Vagina (tissue), 2 donors: Measurements from ENCODE around the gene CCDC169.

Experiments used
- POLR2A ChIP-seq, 2 donors: fragments of 450-650 bp; IDR thresholded peaks; one replicate each; pipeline ENCODE4 v1.6.1; 2017; ENCODE audit warnings: antibody characterized with exemption in 2 of 2, mild to moderate bottlenecking in 2 of 2, moderate library complexity in 2 of 2
- POLR2AphosphoS5 ChIP-seq, 2 donors: sonication (generic); formaldehyde crosslinking; IDR thresholded peaks; one replicate each; pipeline ENCODE4 v1.9.0; 2017; ENCODE audit warnings: antibody characterized with exemption in 2 of 2, mild to moderate bottlenecking in 2 of 2, low read depth in 1 of 2; ENCODE audit not compliant: insufficient read depth in 1 of 2
- TF ChIP-seq, protein P1 (sequence below), 3 experiments: fragments of 450-650 bp in 2 of 3; fragments of 200-600 bp in 1 of 3; sonication (generic) in 1 of 3; IDR thresholded peaks; one replicate each; pipeline ENCODE4 v1.5.1; 2017 to 2019; ENCODE audit warnings: antibody characterized with exemption in 3 of 3, mild to moderate bottlenecking in 2 of 3, moderate library complexity in 2 of 3

DNA sequence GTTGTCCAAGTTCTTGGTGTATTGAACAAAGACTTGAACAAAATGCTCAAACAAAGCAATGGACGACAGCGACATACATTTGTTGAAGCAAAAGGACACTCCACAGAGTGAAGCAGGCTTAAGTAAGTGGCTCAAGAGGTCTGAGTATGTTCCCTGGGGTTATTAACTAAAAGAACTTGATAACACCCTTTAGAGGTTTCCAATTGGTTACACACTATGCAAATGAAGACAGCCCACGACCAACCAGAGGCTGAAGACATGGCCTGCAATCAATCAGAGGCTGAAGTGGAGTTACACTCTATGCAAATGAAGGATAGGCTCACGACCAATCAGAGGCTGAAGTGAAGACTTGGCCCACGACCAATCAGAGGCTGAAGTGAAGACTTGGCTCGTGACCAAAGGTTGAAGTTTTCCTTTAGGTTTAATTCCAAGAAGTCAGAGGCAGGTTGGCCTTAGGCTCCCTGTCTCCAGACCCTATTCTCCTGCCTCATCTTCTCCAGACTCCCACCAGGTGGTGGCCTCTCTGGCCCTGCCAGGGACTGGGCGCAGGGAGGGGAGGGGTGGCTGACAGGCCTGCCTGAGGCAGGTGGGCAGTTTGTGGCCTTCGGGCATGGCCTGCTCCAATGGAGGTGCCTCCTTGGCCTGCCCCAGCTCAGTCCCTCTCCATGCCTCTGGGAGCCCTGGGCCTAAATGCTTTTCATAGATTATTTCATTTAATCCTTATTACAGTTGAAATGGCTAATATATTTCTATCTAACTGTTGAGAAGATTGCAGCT lies 38.1 kb downstream of the CCDC169 start:
- TF ChIP-seq, protein P1, sequence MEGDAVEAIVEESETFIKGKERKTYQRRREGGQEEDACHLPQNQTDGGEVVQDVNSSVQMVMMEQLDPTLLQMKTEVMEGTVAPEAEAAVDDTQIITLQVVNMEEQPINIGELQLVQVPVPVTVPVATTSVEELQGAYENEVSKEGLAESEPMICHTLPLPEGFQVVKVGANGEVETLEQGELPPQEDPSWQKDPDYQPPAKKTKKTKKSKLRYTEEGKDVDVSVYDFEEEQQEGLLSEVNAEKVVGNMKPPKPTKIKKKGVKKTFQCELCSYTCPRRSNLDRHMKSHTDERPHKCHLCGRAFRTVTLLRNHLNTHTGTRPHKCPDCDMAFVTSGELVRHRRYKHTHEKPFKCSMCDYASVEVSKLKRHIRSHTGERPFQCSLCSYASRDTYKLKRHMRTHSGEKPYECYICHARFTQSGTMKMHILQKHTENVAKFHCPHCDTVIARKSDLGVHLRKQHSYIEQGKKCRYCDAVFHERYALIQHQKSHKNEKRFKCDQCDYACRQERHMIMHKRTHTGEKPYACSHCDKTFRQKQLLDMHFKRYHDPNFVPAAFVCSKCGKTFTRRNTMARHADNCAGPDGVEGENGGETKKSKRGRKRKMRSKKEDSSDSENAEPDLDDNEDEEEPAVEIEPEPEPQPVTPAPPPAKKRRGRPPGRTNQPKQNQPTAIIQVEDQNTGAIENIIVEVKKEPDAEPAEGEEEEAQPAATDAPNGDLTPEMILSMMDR (IDR thresholded peaks at IDR 0.05), result no peak
- TF ChIP-seq POLR2A (IDR thresholded peaks at IDR 0.05), result no peak
- no peak for TF ChIP-seq POLR2AphosphoS5 (IDR thresholded peaks at IDR 0.05; ENCODE audit: insufficient read depth in 1 of 2, low read depth in 1 of 2)
